Fibroblast of mammary gland (primary cell): ENCODE measurements around the gene SRGAP1.
"Not testable (repeated sequence)": the region's sequence is repeated elsewhere in the genome, so short reads cannot be mapped to it uniquely, and the experiment has no call there.

ENCODE experiments used
- DNase-seq: peaks from one replicate; pipeline ENCODE4 v3.0.0-alpha.2; 2010; ENCODE audit warnings: low read depth
- H3K4me3 ChIP-seq: 2 replicates; pipeline ENCODE4 v1.5.1; 2011; ENCODE audit warnings: low read depth, mild to moderate bottlenecking, low read length, moderate library complexity; ENCODE audit not compliant: control insufficient read depth
- CTCF ChIP-seq: conservative IDR thresholded peaks from 2 replicates; pipeline ENCODE4 v1.5.1; 2011; ENCODE audit warnings: low read depth, low read length, inconsistent platforms; ENCODE audit not compliant: control insufficient read depth, insufficient read depth

The SRGAP1 gene

GRCh38 chr12:64190140-64190539 lies 345.6 kb downstream of the SRGAP1 start:
- TF ChIP-seq CTCF: no peak
- no peak for DNase-seq
- no peak overlapping the region for H3K4me3 ChIP-seq

- H3K4me3 ChIP-seq: no peak overlapping the region
- DNase-seq: no peak
- TF ChIP-seq CTCF: no peak
These were observed 348.3 kb downstream of the SRGAP1 start for GRCh38 chr12:64192644-64193444.

DNA sequence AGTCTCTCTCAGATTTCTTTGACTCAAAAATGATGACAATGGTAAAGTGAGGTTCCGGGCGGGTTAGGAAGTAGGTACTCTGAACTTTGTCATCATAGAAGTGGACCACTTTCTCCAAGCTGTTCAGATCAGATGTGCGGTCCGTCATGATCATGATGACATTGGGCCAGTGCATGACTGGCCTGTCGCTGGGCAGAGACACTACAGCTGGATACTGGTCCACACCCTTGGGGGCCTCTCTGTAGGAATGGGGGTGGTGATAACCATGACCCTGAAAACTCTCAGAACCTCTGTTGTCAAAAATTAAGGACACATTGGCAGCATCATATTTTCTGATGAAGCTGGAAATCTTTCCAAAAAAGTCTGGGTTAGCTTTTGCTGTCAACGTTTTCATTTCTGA lies 349.4 kb downstream of the SRGAP1 start:
- TF ChIP-seq CTCF: no peak
- no peak for DNase-seq
- no peak overlapping the region for H3K4me3 ChIP-seq

DNA sequence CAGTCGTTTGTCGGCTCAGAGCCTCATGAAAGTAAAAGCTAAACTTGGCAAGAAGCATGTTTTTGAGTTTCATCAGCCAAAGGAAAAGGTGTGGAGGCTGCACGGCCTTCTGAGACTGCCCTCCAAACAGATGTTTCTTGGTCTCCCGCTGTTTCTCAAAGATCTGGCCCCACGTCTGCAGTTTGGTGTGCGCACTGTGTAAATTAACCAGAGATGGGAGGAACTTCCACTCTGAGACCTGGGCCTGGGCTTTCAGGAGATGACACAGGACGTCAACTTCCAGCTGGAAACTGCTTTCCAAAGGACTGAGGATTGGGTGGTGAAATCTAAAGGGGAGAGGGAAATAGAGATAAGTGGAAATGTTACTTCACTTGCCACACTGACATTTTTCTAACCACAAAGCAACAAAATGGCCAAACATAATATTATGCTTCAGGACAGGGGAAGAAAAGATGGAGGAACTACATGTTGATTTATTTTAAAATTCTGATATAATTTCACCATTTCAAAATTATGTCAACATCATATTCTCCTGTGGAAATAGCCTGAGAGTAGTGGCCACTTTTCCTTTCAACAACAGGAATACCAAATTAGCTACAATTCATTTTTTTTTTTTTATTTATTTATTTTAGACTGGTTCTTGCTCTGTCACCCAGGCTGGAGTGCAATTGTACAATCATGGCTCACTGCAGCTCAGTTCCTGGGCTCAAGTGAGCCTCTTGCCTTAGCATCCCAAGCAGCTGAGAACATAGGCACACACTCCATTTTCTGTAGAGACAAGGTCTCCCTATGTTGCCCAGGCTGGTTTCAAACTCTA lies 350.0 kb downstream of the SRGAP1 start:
- no peak overlapping the region for H3K4me3 ChIP-seq
- no peak for DNase-seq
- no peak for TF ChIP-seq CTCF

GRCh38 chr12:64195841-64196240 lies 351.3 kb downstream of the SRGAP1 start:
- H3K4me3 ChIP-seq, DNase-seq: not testable (repeated sequence)

- H3K4me3 ChIP-seq: no peak overlapping the region
- DNase-seq: no peak
- TF ChIP-seq CTCF: no peak
These were observed 358.5 kb downstream of the SRGAP1 start for GRCh38 chr12:64203036-64203435.

DNA sequence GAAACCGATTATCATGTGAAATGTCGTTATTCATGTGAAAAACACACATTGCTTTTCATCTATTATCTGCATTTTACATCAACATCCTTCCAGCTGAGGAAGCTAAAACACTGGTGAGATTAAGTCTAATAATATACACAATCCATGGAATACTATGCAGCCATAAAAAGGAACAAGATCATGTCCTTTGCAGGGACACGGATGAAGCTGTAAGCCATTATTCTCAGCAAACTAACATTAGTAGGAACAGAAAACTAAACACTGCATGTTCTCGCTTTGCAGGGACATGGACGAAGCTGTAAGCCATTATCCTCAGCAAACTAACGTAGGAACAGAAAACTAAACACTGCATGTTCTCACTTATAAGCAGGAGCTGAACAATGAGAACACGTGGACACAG lies 359.3 kb downstream of the SRGAP1 start:
- H3K4me3 ChIP-seq: no peak overlapping the region
- no peak for DNase-seq
- no peak for TF ChIP-seq CTCF
